ENCODE results near the gene DNAJC16. TPM values are rescaled to one million over a fixed set of nuclear protein-coding genes. Genes with fewer than 3 reads are reported as not detected.

DNAJC16 gene
- total and polyA plus RNA-seq, 2 of the 4 experiments (the other 2 are of a cell fraction): 8.0 to 13.1 TPM

- Histone ChIP-seq H3K56ac (ENCODE audit: extremely low read depth, insufficient read depth, low read length) (no peak overlapping the region), H3K9ac (ENCODE audit: low read depth, low read length) (no peak overlapping the region), H2BK15ac (ENCODE audit: low read depth, low read length) (no peak overlapping the region), H2BK120ac (ENCODE audit: low read depth, low read length) (no peak overlapping the region), H3K9me1 (ENCODE audit: insufficient read depth, low read length) (0 out of 2 replicates have a peak, but pooled peaks cover 3% of the 10 kb centered on the region), H3K27ac (ENCODE audit: insufficient read depth, low read length) (no peak overlapping the region), H2AFZ (replicated peaks; ENCODE audit: low read length, poor library complexity) (no peak overlapping the region), H4K5ac (ENCODE audit: low read depth, low read length) (no peak overlapping the region), H4K8ac (ENCODE audit: low read depth in 2 of 2, low read length in 2 of 2) (no peak overlapping the region), H3K36me3 (ENCODE audit: control insufficient read depth, insufficient read depth, low read length) (no peaks in the 10 kb centered on the region), H3K4ac (ENCODE audit: low read depth, low read length) (no peak overlapping the region), H2BK20ac (ENCODE audit: low read depth, low read length) (no peak overlapping the region), H4K20me1 (ENCODE audit: insufficient read depth, low read length) (no peaks in the 10 kb centered on the region), H3K18ac (ENCODE audit: low read depth, low read length) (no peak overlapping the region), H3K79me1 (ENCODE audit: low read depth in 1 of 2, low read length in 2 of 2) (no peaks in the 10 kb centered on the region; a peak in 1 of 4 replicates), H3K14ac (replicated peaks; ENCODE audit: low read depth, low read length) (no peak overlapping the region), H3K4me2 (ENCODE audit: low read depth, low read length) (no peak overlapping the region), H3K27me3 (ENCODE audit: control insufficient read depth, insufficient read depth, low read length) (no peaks in the 10 kb centered on the region), H2AK5ac (ENCODE audit: low read depth, low read length) (no peak overlapping the region), H3K9me3 (ENCODE audit: control insufficient read depth, insufficient read depth, low read length) (peaks cover 2% of the 10 kb centered on the region; the same call in 1 of the 2 replicates), H3K4me3 (ENCODE audit: insufficient read depth, low read depth, low read length) (no peak overlapping the region), H4K91ac (ENCODE audit: insufficient read depth, low read depth, low read length) (no peak overlapping the region), H3K23ac (ENCODE audit: low read depth, low read length) (no peak overlapping the region), H3K4me1 (ENCODE audit: control insufficient read depth, insufficient read depth, low read length) (no peaks in the 10 kb centered on the region), H2AK9ac (replicated peaks; ENCODE audit: low read depth, low read length, poor library complexity) (no peak overlapping the region), H2BK5ac (ENCODE audit: low read depth, low read length, poor library complexity, severe bottlenecking) (no peak overlapping the region)
- BruUV-seq (replicated peaks): no TSS peak
- dilution Hi-C loops (cut with HindIII; ENCODE audit: low sequenced_read_pairs, unreplicated experiment) (no loop called here), in situ Hi-C loops (cut with MboI; ENCODE audit: low sequenced_read_pairs) (no loop called here), intact Hi-C loops (cut with micrococcal nuclease) (no loop called here)
- 80% methylated on average over 1 of the region's 11 CpGs; no CpG with 5 or more reads in 1 of the 2 experiments for WGBS, 2 experiments (ENCODE audit: extremely low coverage in 2 of 2, insufficient read length in 1 of 2)
- no peak for DNase-seq
- POLR2A ChIA-PET (ENCODE audit: unreplicated experiment): no interaction called here
- CTCF ChIA-PET: interaction anchor here (0.6 kb wide), 1 partner anchor 91 kb away, joined by 4 read pairs; no protein-coding TSS in a partner anchor
- ATAC-seq (ENCODE audit: low read depth): no peak
- no peak for TF ChIP-seq RCOR1 (IDR thresholded peaks at IDR 0.05; ENCODE audit: insufficient replicate concordance, low read length)
- no peak for TF ChIP-seq MAZ (IDR thresholded peaks at IDR 0.05; ENCODE audit: borderline replicate concordance, low read depth, low read length)
- TF ChIP-seq USF2 (IDR thresholded peaks at IDR 0.05; ENCODE audit: low read depth, low read length): no peak
- TF ChIP-seq FOS (IDR thresholded peaks at IDR 0.05; ENCODE audit: low read depth, low read length): no peak
- TF ChIP-seq CEBPB (IDR thresholded peaks at IDR 0.05; ENCODE audit: low read depth, low read length): no peak
- no peak for TF ChIP-seq BHLHE40 (IDR thresholded peaks at IDR 0.05; ENCODE audit: low read depth, low read length)
- no peak for TF ChIP-seq SMC3 (IDR thresholded peaks at IDR 0.05; ENCODE audit: low read depth, low read length)
- TF ChIP-seq MXI1 (IDR thresholded peaks at IDR 0.05; ENCODE audit: borderline replicate concordance, low read depth, low read length): no peak
- TF ChIP-seq POLR2A (IDR thresholded peaks at IDR 0.05; ENCODE audit: low read depth, low read length): no peak
- TF ChIP-seq, protein P1, sequence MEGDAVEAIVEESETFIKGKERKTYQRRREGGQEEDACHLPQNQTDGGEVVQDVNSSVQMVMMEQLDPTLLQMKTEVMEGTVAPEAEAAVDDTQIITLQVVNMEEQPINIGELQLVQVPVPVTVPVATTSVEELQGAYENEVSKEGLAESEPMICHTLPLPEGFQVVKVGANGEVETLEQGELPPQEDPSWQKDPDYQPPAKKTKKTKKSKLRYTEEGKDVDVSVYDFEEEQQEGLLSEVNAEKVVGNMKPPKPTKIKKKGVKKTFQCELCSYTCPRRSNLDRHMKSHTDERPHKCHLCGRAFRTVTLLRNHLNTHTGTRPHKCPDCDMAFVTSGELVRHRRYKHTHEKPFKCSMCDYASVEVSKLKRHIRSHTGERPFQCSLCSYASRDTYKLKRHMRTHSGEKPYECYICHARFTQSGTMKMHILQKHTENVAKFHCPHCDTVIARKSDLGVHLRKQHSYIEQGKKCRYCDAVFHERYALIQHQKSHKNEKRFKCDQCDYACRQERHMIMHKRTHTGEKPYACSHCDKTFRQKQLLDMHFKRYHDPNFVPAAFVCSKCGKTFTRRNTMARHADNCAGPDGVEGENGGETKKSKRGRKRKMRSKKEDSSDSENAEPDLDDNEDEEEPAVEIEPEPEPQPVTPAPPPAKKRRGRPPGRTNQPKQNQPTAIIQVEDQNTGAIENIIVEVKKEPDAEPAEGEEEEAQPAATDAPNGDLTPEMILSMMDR (conservative IDR thresholded peaks at IDR 0.05; ENCODE audit: low read depth, low read length): no peak
- TF ChIP-seq NFE2L2 (IDR thresholded peaks at IDR 0.05; ENCODE audit: low read depth, low read length): no peak
- TF ChIP-seq, protein P2, sequence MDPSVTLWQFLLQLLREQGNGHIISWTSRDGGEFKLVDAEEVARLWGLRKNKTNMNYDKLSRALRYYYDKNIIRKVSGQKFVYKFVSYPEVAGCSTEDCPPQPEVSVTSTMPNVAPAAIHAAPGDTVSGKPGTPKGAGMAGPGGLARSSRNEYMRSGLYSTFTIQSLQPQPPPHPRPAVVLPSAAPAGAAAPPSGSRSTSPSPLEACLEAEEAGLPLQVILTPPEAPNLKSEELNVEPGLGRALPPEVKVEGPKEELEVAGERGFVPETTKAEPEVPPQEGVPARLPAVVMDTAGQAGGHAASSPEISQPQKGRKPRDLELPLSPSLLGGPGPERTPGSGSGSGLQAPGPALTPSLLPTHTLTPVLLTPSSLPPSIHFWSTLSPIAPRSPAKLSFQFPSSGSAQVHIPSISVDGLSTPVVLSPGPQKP (IDR thresholded peaks at IDR 0.05; ENCODE audit: borderline replicate concordance, low read depth, low read length): no peak
- TF ChIP-seq RAD21 (IDR thresholded peaks at IDR 0.05; ENCODE audit: low read length): no peak
- no peak for TF ChIP-seq MAFK (IDR thresholded peaks at IDR 0.05; ENCODE audit: low read depth, low read length)
Measured at GRCh38 chr1:15605398-15606383, 79.0 kb downstream of the DNAJC16 start.

Measured in IMR-90 (cell line).